Aorta (tissue), 5 donors: ENCODE data around the gene SLC9C1. TPM values are rescaled to one million over a fixed set of nuclear protein-coding genes. Genes with fewer than 3 reads are reported as not detected.

ENCODE experiments used
- ATAC-seq: fragments of 200-7000 bp; cut with Tn5 transposase; one replicate; pipeline ENCODE4 v1.9.1; 2022; ENCODE audit warnings: moderate library complexity; ENCODE audit not compliant: low FRiP score
- DNase-seq, 2 donors: peaks; one replicate each; pipeline ENCODE4 v3.0.0-alpha.2; 2020
- H3K27ac ChIP-seq, 2 donors: one replicate each; pipeline ENCODE4 v1.5.1; 2013; ENCODE audit warnings: low read length in 2 of 2, mild to moderate bottlenecking in 2 of 2, moderate library complexity in 2 of 2, control low read depth in 1 of 2, inconsistent platforms in 1 of 2, low read depth in 1 of 2
- H3K27me3 ChIP-seq, 2 donors: one replicate each; pipeline ENCODE4 v1.6.1; 2013; ENCODE audit warnings: control low read depth in 1 of 2, low read length in 1 of 2, mild to moderate bottlenecking in 1 of 2, moderate library complexity in 1 of 2; ENCODE audit not compliant: insufficient read depth in 2 of 2, control insufficient read depth in 1 of 2
- H3K36me3 ChIP-seq, 2 donors: one replicate each; pipeline ENCODE4 v1.6.1; 2013; ENCODE audit warnings: control low read depth in 1 of 2, low read length in 1 of 2, mild to moderate bottlenecking in 1 of 2; ENCODE audit not compliant: insufficient read depth in 2 of 2, control insufficient read depth in 1 of 2
- H3K4me1 ChIP-seq, 2 donors: one replicate each; pipeline ENCODE4 v1.6.1; 2013; ENCODE audit warnings: low read length in 2 of 2, control low read depth in 1 of 2, mild to moderate bottlenecking in 1 of 2, moderate library complexity in 1 of 2; ENCODE audit not compliant: insufficient read depth in 2 of 2, control insufficient read depth in 1 of 2
- H3K4me3 ChIP-seq, 2 donors: one replicate each; pipeline ENCODE4 v1.5.1; 2013; ENCODE audit warnings: low read length in 2 of 2, control low read depth in 1 of 2, mild to moderate bottlenecking in 1 of 2
- H3K9me3 ChIP-seq: one replicate; pipeline ENCODE4 v1.6.1; 2013; ENCODE audit warnings: mild to moderate bottlenecking, low read length; ENCODE audit not compliant: control insufficient read depth
- WGBS, 2 donors: extraction: QIAGEN DNeasy Blood & Tissue Kit; methylation state at CpG; one replicate each; pipeline ENCODE4 v1.1.7; 2013; 5-methylcytosine and 5-hydroxymethylcytosine counted together
- intact Hi-C, 2 donors: fragments of 100-400 bp; cut with DNase I; formaldehyde crosslinking; loops; one replicate each; pipeline versions ENCODE4 v1.14.2 to v1.15.0; 2022
- polyA plus RNA-seq, 2 donors: library from polyadenylated mRNA; stranded (reverse); fragments of 200-250 nt; gene quantifications; one replicate each; pipeline ENCODE4 v1.2.3, GENCODE V29; 2013
- total RNA-seq, 2 donors: library from RNA; stranded (reverse); fragmentation: NEBNext Ultra II Directional; extraction: Animal tissue kit (Norgen Biotek cat#: 25700); gene quantifications; one replicate each; pipeline ENCODE4 v1.2.1, GENCODE V29; 2021
- donor health status: healthy with polysubstance abuse.
- donor health status: Bipolar disorder and iron deficiency.
- donor health status: DM: no; HTN: no; CAD: no.
- donor health status: DM: no; HTN: no; CAD: no.
- donor health status: DM: yes; HTN: yes; CAD: no.

SLC9C1 gene
- total and polyA plus RNA-seq, 4 donors, result 0.29 to 0.81 TPM; not detected in 2

DNA sequence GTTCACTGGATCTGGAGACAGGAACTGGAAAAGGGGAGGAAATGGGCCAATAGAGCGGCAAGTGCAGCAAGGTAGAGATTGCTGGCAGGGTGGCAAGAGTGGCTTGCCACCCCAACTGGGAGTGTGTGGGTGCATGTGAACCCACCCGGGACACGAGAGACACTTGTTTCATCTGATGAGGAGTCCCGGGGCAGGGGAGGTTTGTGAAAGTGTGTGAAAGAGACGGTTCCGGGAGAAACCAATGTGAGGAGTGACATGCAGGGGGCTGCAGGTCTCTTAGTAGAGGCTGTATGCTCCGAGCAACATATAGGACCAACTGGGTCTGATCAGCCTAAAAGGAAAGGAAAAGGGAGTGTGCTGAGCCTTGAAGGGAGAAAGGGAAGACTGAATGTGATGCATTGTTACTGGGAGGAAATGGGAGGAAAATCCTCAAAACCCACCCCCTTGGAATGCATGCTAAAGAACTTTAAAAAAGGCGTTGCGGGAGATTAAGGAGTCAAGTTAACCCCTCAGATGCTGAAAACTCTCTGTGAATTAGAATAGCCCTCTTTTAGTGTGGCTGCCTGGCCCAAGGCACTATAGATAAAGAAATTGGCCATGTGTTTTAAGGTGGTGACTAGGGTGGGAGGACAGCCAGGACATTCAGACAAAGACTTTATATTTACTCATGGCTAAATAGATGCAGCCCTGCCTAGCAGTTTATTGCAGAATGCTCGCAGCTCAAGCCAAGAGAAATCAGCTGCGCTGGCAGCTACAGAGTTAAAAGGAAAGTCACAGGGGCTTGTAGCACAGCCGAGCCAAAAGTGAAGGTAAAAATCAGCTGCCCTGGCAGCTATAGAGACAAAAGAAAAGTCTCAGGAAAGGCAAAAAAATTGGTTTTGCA, 9.1 kb upstream of the SLC9C1 start:
- DNase-seq (no peak), ATAC-seq (peak; percentile 37)
- Histone ChIP-seq H3K4me3 (peak overlapping the region; percentile 89 to 94), H3K27me3 (no peaks in the 10 kb centered on the region), H3K4me1 (peaks cover 0 to 2% of the 10 kb centered on the region in 2 donors), H3K9me3 (no peaks in the 10 kb centered on the region), H3K27ac (no peak overlapping the region), H3K36me3 (no peaks in the 10 kb centered on the region)
- intact Hi-C loops, result no loop called here
- 17 to 18% methylated on average over 12 of the region's 12 CpGs for WGBS, 2 donors

DNA sequence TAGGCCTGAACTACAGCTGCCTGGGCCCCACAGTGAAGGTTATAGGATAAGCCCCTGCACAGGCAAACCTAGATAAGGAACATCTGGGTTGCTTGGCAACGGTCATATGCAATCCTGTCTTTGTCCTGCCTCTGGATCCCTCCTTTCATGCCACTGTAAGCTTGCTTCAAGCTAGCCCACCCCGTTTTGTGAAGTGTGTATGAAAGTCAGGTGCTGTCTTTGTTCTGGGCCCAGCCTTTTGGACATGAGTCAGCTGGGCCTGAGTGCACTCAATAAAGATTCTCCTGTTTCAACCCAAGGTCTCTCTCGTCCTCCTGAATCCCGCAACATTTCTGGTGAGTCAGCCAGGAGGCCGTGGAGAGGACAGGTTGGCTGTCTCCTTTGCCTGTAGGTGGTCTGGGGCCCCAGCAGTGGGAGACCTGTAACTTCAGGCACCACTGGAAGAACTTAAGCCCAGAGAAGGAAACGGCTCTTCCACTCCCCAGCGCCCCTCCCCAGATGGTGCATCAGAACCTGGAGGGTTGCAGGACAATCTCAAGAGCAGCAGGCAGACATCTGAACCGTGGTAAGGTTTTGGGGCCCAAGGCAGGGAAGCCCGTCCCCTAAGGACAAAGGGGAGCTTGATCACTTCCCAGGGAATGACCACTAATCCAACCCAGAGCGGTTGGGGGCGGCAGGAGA, 8.3 kb upstream of the SLC9C1 start:
- intact Hi-C loops, result no loop called here
- ATAC-seq (no peak), DNase-seq (peak in 1 of 2 donors; percentile 34)
- Histone ChIP-seq H3K36me3 (no peaks in the 10 kb centered on the region), H3K9me3 (no peaks in the 10 kb centered on the region), H3K4me3 (no peak overlapping the region), H3K27me3 (no peaks in the 10 kb centered on the region), H3K27ac (no peak overlapping the region), H3K4me1 (peaks cover 0 to 2% of the 10 kb centered on the region in 2 donors)
- 84 to 86% methylated on average over 11 of the region's 11 CpGs for WGBS, 2 donors

DNA sequence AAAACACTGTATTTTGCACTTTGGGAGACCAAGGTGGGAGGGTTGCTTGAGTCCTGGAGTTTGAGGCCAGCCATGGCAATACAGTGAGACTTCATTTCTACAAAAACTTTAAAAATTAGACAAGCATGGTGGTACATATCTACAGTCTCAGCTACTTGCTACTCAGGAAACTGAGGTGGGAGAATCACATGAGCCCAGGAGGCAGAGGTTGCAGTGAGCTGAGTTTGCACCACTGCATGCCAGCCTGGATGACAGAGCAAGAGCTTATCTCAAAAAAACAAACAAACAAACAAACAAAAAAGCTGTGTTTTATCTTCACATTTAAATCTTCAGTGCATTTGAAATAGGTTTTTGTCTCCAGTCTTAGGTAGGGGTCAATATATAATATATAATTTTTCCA, 4.8 kb upstream of the SLC9C1 start:
- no peak overlapping the region for H3K4me3 ChIP-seq
- H3K9me3 ChIP-seq, result no peaks in the 10 kb centered on the region
- intact Hi-C loops, result no loop called here
- H3K4me1 ChIP-seq, result no peaks in the 10 kb centered on the region
- DNase-seq (no peak), ATAC-seq (no peak)
- H3K27me3 ChIP-seq, result no peaks in the 10 kb centered on the region
- no peaks in the 10 kb centered on the region for H3K36me3 ChIP-seq
- H3K27ac ChIP-seq, result no peak overlapping the region

DNA sequence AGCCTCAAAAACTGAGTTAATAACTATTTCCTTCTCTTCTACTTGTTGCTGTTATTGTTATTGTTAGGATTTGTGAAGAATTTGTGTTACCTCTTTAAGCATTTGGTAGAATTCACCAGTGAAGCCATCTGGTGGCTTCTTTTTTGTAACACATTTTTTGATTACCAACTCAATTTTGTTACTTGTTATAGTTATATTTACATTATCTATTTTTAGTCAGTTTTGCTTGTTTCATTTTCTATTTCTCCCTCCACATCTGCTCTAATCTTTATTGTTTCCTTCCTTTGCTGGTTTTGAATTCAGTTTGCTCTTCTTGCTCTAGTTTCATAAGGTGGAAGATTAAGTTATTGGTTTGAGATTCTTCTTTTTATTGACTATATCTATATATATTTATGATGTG, 3.7 kb upstream of the SLC9C1 start:
- intact Hi-C loops, result no loop called here
- Histone ChIP-seq H3K4me1 (no peaks in the 10 kb centered on the region), H3K9me3 (no peaks in the 10 kb centered on the region)

GRCh38 chr3:112289011-112289410, 5.0 kb downstream of the SLC9C1 start:
- WGBS, 2 donors, result 92 to 96% methylated on average over 4 of the region's 4 CpGs
- Histone ChIP-seq H3K4me3 (no peak overlapping the region), H3K4me1 (no peaks in the 10 kb centered on the region), H3K27me3 (no peaks in the 10 kb centered on the region), H3K27ac (no peak overlapping the region), H3K9me3 (no peaks in the 10 kb centered on the region), H3K36me3 (no peaks in the 10 kb centered on the region)
- ATAC-seq, result no peak
- no peak for DNase-seq
- intact Hi-C loops, result loop anchor here in 1 of 2 donors (10.0 kb wide), 1 partner anchor 696 kb away; no protein-coding TSS in a partner anchor

More for the DNA sequence above, 3.7 kb upstream of the SLC9C1 start:
- no peak overlapping the region for H3K4me3 ChIP-seq
- ATAC-seq (no peak), DNase-seq (no peak)
- H3K27me3 ChIP-seq, result no peaks in the 10 kb centered on the region
- no peak overlapping the region for H3K27ac ChIP-seq
- no peaks in the 10 kb centered on the region for H3K36me3 ChIP-seq

DNA sequence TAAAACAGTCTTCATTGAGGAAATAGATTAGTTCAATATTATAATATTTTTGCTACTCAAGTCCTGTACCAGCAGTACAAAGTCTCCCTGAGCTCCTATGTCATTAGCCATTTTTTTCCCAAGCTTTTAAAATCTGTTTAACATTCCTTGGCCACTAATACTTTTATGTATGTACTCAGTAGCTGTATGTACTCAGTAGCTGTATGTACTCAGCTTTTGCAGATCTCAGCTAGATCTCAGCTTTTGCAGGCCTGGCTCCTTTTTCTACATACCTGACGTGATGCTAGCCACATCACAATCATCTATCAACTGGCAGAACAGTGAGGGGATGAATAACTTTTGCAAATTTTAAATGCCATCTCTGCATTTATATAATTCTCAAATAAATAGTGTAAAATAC, 13.8 kb downstream of the SLC9C1 start:
- no peak overlapping the region for H3K4me3 ChIP-seq
- no peak overlapping the region for H3K27ac ChIP-seq
- H3K36me3 ChIP-seq, result no peaks in the 10 kb centered on the region
- H3K27me3 ChIP-seq, result no peaks in the 10 kb centered on the region
- no peaks in the 10 kb centered on the region for H3K4me1 ChIP-seq
- ATAC-seq (no peak), DNase-seq (no peak)
- no peaks in the 10 kb centered on the region for H3K9me3 ChIP-seq
- intact Hi-C loops, result loop anchor here in 1 of 2 donors (10.0 kb wide), 1 partner anchor 705 kb away; no protein-coding TSS in a partner anchor
- 90 to 94% methylated on average over 1 of the region's 1 CpG for WGBS, 2 donors

DNA sequence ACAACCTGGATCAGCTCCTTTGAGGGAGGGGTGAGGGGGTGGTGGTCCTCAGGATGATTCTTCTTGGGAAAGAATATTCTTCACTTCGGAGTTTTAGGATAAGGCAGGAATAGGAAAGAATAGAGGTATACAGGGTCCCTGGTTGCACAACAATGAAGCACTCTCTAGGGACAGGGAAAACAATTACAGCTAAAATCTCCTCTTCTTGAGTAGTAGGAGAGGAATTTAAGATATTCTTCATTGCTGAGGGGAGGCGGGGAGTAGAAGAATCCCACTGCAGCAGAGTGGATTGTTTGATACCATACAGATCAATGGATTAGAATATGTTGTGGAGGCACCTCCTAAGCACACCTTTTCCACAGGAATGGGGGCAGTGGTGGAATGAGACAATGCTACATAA, 20.5 kb downstream of the SLC9C1 start:
- no peak for DNase-seq
- no peaks in the 10 kb centered on the region for H3K4me1 ChIP-seq
- ATAC-seq, result no peak
- no peak overlapping the region for H3K4me3 ChIP-seq
- 86 to 92% methylated on average over 2 of the region's 2 CpGs for WGBS, 2 donors
- no peaks in the 10 kb centered on the region for H3K9me3 ChIP-seq
- intact Hi-C loops, result no loop called here
- no peaks in the 10 kb centered on the region for H3K36me3 ChIP-seq
- H3K27ac ChIP-seq, result no peak overlapping the region
- no peaks in the 10 kb centered on the region for H3K27me3 ChIP-seq

DNA sequence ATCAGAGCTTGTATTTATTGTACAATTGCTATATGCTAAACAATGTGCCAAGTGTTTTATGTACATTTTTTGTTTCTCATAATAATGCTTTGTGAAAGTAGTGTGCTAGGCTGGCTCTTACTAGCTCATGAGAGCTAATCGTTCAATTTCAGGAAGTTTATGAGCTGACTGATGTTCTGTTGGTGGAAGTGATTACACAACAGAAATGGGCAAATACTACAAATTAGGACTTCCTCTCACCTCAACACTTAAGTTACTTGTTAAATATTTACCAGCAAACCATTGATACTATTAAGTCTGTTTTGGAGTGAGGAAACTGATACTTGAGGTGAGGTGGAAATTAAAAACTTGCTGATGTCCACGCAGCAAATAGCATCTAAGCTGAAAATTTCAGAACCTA, 32.3 kb downstream of the SLC9C1 start:
- intact Hi-C loops, result no loop called here
- no peak for ATAC-seq
- no peak overlapping the region for H3K27ac ChIP-seq
- WGBS, 2 donors, result 84 to 86% methylated on average over 2 of the region's 2 CpGs
- no peak overlapping the region for H3K4me3 ChIP-seq
- H3K4me1 ChIP-seq, result no peaks in the 10 kb centered on the region
- no peaks in the 10 kb centered on the region for H3K27me3 ChIP-seq
- no peaks in the 10 kb centered on the region for H3K36me3 ChIP-seq
- DNase-seq, result no peak
- no peaks in the 10 kb centered on the region for H3K9me3 ChIP-seq

DNA sequence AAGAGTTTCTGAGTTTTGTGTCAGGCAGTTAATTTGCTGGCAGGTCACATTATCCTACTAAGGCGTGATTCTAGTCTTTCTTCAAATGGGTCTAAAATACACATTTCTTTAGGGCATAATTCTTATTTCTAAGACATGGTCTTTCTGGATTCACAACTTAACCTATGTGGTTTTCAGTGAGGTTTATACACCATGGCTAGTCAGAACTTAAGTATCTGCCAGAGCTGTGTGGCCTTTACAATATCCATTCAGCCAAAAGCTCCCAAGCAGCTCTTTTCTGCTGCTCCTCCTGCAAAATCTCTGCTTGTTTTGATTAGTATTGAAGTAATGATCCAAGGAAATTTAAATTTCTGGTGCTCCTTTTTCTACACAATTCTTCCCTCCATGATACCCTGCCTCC, 33.5 kb downstream of the SLC9C1 start:
- Histone ChIP-seq H3K9me3 (no peaks in the 10 kb centered on the region), H3K4me1 (no peaks in the 10 kb centered on the region), H3K27ac (no peak overlapping the region), H3K27me3 (no peaks in the 10 kb centered on the region), H3K36me3 (no peaks in the 10 kb centered on the region), H3K4me3 (no peak overlapping the region)
- ATAC-seq (no peak), DNase-seq (no peak)
- intact Hi-C loops, result no loop called here
- 86 to 91% methylated on average over 1 of the region's 1 CpG for WGBS, 2 donors
